HG03139 (cell line): ENCODE results near the gene B3GNT4.
"Not testable (repeated sequence)": the region's sequence is repeated elsewhere in the genome, so short reads cannot be mapped to it uniquely, and the experiment has no call there.

Experiments
- ATAC-seq: cut with Tn5 transposase; IDR thresholded peaks from one replicate; pipeline ENCODE4 v1.9.1; 2021; ENCODE audit not compliant: unreplicated experiment

Gene B3GNT4

DNA sequence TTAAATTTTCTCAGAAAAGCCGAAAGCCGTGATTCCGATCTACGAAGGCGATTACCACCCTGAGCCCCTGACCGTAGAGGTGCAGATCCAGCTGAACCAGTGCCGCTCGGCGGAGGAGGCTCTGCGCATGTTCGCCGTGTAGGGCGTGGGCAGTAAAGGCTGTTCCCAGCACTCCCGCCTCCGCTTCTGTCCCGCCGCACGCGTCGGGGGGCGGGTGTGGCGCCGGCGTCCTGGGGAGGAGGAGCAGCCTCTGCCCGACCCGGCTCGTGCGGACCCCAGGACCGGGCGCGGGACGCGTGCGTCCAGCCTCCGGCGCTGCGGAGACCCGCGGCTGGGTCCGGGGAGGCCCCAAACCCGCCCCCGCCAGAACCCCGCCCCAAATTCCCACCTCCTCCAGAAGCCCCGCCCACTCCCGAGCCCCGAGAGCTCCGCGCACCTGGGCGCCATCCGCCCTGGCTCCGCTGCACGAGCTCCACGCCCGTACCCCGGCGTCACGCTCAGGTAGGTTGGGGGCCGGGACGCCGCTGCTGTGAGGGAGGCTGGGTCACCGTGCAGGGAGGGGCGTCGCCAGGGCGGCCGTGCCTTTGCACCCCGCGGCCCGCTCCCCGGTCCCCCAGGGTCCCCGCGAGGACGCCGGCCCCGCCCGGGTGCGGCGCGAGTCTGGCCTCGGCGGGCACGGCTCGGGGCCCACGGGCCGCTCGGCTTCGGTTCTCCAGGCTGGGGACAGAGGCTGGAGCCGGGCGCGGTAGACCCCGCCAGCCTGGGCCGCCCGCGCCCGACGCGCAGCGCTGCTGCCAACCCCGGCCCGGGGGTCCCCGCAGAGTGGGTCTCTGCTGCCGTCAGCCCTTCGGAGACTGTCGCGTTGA, at the start of gene B3GNT4:
B3GNT4 (plus strand) TSS at position 409 of the 866 bp plus-strand sequence. CDS start 910 bp downstream, outside the sequence.
- no peak for ATAC-seq

DNA sequence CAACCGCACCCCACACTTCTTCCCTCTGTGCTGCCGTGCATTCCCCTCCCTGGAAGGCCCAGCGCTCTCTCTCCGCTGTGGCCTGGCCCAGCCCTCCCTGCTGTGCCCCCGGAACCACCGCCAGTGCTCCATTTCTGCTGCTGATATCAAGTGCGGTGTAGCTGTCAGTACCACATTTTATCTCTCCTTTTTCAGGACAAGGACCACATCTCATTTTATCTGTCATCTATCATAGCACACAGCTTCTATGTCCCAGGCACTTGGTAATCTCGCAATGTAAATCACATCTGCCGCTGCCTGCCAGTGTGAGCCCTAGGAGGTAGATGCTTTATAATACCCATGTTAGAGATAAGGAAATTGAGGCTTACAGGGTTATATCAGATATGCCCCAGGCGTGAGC, 47.8 kb upstream of the B3GNT4 start:
- ATAC-seq, result no peak

DNA sequence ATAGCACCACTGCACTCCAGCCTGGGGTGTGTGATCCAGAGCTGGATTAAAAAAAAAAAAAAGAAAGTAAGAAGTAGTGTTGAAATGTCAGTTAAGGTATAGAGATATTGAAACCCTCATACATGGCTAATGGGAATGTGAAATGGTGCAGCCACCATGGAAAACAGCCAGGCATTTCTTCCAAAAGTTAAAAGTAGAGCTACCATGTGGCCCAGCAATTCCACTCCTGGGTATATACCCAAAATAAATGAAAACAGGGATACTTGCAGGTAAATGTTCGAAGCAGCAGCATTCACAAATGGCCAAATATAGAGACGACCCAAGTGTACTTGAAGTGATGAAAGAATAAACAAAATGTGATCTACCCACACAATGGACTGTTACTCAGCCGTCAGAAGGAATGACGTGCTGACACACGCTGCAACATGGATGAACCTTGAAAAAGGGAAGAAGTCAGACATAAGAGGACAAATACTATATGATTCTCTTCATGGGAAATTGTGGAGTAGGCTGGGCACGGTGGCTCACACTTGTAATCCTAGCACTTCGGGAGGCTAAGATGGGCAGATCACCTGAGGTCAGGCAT, 44.7 kb upstream of the B3GNT4 start:
- ATAC-seq, result no peak

- ATAC-seq, result no peak
Observed at GRCh38 chr12:122159882-122160281, 43.6 kb upstream of the B3GNT4 start.

DNA sequence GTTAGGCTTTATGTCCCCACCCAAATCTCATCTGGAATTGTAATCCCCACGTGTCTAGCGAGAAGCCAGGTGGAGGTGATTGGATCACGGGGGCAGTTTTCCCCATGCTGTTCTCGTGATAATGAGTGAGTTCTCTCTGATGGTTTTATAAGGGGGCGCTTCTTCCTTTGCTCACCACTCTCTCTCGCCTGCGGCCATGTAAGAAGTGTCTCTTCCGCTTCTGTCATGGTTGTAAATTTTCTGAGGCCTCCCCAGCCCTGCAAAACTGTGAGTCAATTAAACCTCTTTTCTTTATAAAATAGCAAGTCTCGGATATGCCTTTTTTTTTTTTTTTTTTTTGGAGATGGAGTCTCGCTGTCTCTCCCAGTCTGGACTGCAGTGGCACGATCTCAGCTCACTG, 42.7 kb upstream of the B3GNT4 start:
- ATAC-seq, result no peak

DNA sequence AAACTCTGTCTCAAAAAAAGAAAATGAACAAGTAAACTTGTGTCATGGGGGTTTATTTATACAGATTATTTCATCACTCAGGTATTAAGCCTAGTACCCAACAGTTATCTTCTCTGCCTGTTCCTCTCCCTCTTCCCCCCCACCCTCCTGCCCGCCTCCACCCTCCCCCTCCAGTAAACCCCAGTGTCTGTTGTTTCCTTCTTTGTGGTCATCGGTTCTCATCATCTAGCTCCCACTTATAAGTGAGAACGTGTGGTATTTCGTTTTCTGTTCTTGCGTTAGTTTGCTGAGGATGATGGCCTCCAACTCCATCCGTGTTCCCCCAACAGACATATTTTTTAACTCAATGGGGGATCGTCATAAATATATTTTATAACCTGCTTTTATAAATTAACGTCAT, 41.8 kb upstream of the B3GNT4 start:
- ATAC-seq, result no peak

- no peak for ATAC-seq
Observed at GRCh38 chr12:122162976-122163375, 40.5 kb upstream of the B3GNT4 start.

DNA sequence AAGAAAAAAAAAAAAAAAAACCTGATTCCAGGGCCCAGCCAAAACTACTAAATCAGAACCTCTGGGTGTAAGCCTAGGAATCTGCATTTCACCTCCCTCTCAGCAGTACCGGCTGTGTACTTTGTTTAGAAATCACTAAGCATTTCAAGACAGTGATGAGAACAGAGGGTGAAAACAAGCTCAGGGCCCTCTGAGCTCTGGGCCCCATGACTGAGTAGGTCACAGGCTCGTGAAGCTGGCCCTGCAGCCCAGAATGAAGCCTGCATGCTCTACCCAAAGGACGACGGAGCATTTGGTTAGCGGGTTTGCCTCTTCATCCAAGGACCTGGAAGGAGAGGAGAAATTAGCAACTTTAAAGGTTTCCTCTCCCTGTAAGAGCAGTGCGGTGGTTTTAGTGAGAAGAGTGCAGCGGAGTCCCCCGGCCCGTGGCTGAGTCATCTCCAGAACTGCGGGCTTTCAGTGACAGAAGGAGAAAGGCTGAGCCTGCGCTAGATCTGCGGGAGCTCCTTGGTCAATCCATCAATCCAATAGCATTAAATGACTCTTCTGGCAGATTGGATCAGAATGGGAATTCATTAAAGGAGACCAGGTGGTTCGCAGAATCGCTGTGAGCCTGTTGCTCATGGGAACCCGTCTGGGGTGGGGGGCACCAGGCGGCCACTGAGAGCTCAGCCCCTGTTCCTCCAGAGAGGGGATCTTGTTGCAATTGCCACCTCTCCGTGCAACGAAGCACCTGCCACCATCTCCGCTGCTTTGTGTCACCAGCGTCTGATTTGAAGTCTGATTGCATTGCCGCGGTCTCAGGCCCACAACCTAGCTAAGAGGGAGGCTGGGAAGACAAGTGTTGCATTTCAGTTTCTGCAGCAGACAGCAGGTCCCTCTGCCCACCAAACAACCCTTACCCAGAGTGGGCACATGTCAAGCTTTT, 36.8 kb upstream of the B3GNT4 start:
- no peak for ATAC-seq

GRCh38 chr12:122167356-122167925, 36.1 kb upstream of the B3GNT4 start:
- no peak for ATAC-seq

DNA sequence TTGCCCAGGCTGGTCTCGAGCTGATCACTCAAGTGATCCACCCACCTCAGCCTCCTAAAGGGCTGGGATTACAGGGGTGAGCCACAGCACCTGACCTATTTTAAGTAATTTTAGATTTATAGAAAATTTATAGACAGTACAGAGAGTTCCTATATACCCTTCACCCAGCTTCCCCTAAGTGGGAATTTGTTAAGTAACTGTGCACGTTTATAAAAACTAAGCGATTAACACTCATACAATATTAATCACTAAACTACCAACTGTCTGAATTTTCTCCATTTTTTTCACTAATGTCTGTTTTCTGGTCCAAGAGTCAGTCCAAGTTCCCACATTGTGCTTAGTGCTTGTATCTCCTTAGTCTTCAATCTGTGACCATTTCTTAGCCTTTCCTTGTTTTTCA, 35.0 kb upstream of the B3GNT4 start:
- no peak for ATAC-seq

GRCh38 chr12:122171399-122171798, 32.1 kb upstream of the B3GNT4 start:
- no peak for ATAC-seq

- no peak for ATAC-seq
Observed at GRCh38 chr12:122172262-122172939, 31.1 kb upstream of the B3GNT4 start.

GRCh38 chr12:122174155-122174845, 29.2 kb upstream of the B3GNT4 start, which contains the start of gene IL31:
Gene IL31 (minus strand): TSS chr12:122174221. CDS start chr12:122174172, 49 bp downstream.
- ATAC-seq, result no peak

GRCh38 chr12:122176473-122176872, 27.0 kb upstream of the B3GNT4 start:
- not testable (repeated sequence) for ATAC-seq

DNA sequence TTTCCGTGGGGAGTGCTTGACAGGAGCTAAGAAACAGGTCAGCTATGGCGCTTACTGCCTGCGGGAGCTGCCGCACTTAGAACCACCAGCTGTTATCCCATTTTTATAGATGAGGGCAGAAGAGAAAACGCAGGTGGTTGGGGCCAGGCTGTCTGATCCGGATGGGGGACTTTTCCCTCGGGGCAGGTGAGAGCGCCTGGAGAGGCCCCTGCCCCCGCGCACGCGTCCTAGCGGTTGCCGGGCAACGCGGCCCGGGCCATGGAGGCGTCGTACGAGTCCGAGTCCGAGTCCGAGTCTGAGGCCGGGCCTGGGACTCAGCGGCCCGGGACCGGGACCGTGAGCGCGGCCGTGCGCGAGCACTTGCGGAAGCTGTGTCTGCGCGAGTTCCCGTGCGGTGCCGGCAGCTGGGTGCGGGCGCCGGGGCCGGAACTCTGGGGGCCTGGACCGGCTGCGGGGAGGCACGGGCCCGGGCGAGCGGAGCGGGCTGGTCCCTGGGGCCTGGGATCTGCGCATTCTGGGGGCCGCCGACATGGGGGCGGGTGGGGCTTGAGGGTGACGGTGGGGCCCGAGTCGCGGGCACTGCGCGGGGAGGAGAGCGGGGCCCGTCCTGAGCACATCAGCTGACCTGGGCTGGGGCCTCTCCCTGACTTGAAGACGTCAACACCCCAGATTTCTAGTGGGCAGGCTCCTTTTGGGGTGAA, 20.5 kb upstream of the B3GNT4 start, which contains the start of gene LRRC43:
LRRC43 (plus strand) TSS at position 237 of the 701 bp plus-strand sequence; CDS start at position 259, 22 bp downstream.
- no peak for ATAC-seq

DNA sequence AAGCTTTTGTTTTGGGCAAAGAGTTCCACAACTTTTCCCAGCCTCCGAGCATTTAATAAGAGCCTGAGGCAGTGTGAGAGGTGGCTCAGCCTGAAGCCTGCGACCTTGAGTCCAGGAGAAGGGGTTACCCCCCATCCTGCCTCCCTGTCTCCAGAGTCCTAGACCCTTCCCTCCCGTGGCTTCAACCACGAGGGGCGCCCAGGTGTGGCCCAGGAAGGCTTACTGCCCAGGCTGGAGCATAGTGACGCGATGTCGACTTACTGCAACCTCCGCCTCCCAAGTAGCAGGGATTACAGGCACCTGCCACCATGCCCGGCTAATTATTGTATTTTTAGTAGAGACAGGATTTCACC, 19.9 kb upstream of the B3GNT4 start:
- no peak for ATAC-seq

DNA sequence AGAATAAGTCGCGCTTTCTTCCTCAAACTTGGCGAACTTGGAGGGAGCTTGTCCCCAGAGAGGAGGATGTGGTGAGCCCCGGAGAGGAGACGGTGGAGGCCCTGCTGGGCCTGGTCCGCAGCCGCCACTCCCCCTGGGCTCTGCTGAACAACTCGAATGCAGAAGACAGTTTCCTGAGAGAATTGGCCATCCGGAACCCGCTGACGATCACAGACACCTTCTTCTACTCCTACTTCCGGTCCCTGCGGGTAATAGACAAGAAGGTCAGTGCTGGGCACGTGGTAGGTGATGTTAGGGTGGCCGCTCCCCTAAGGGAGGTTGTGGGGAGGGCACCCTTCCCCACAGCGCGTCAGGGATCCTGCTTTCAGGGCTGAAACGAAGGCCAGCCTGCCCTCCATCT, 19.0 kb upstream of the B3GNT4 start:
- ATAC-seq, result no peak

GRCh38 chr12:122185079-122185478, 18.4 kb upstream of the B3GNT4 start:
- ATAC-seq, result no peak

- no peak for ATAC-seq
Observed at GRCh38 chr12:122185494-122186082, 17.9 kb upstream of the B3GNT4 start.
